DMS114 treated with DMSO at 0.1 percent for 48 hours (cell line): ENCODE measurements around the gene NPHP1.
"Not testable (repeated sequence)": the region's sequence is repeated elsewhere in the genome, so short reads cannot be mapped to it uniquely, and the experiment has no call there.

Experiments
- DNase-seq: peaks from one replicate; lab custom pipeline; 2025; ENCODE audit not compliant: unreplicated experiment; lab: John Stamatoyannopoulos, UW

NPHP1 gene

DNA sequence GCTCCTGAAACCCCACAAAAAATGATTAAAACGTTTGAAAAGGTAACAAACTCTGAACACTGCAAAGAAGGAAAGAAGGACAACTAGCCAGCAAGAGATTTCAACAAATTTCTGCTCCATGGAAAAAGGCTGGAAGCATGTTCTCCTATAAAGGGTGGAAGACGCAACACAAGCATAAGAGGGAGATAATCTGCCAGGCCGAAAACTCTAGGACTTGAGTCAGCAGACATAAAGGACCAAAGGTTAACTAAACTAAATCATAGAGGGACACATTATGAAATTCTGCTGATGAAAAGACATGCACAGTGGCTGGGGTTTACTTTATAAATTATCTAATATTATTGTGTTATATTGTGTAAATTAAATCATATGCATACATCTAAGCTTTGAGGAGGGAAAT, 6.8 kb downstream of the NPHP1 start:
- DNase-seq, result no peak

GRCh38 chr2:110197452-110197851, 7.4 kb downstream of the NPHP1 start:
- no peak for DNase-seq

GRCh38 chr2:110190169-110190568, 14.6 kb downstream of the NPHP1 start:
- not testable (repeated sequence) for DNase-seq

DNA sequence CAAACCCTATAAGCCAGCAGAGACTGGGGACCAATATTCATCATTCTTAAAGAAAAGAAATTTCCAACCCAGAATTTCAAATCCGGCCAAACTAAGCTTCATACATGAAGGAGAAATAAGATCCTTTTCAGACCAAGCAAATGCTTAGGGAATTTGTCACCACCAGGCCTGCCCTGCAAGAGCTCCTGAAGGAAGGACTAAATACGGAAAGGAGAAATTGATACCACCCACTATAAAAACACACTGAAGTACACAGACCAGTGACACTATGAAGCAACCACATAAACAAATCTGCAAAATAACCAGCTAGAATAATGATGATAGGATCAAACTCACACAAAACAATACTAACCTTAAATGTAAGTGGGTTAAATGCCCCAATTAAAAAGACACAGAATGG, 22.4 kb downstream of the NPHP1 start:
- DNase-seq, result no peak

DNA sequence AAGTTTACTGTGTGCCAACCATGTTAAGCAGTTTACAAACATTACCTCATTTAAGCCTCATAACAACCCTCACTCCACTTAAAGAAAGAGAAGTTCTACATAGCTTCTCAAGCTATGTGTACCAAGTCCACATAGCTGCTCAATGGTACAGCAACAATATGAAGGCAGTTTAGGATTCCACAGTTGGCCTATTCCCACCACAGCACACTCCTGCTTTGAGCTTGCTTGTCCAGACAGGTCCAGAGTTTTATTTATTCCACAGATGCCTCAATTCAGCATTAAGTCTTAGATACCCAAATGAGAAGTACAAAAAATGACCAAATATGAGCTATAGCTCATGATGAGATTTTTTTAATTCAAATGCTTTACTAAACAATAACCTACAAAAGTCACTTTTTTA, 24.8 kb downstream of the NPHP1 start:
- DNase-seq, result no peak

GRCh38 chr2:110173523-110173922, 31.3 kb downstream of the NPHP1 start:
- DNase-seq, result no peak

DNA sequence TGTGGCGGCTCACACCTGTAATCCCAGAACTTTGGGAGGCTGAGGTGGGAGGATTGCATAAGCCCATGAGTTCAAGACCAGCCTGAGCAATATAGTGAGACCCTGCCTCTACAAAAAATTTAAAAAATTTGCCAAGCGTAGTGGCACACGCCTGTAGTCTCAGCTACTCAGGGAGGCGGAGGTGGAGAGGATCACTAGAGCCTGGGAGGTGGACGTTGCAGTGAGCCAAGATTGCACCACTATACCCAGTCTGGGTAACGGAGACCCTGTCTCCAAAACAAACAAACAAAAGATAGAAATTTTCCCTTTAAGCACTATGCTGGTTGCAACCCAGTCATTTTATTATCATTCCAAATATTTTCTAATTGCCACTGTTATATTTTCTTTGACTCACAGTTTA, 32.3 kb downstream of the NPHP1 start:
- DNase-seq, result no peak

GRCh38 chr2:110170102-110170501, 34.7 kb downstream of the NPHP1 start:
- no peak for DNase-seq

- DNase-seq, result no peak
Measured at GRCh38 chr2:110167326-110168000, 37.4 kb downstream of the NPHP1 start.

GRCh38 chr2:110166266-110166665, 38.5 kb downstream of the NPHP1 start:
- no peak for DNase-seq

- peak; percentile 15 for DNase-seq
Measured at GRCh38 chr2:110157153-110157793, 47.5 kb downstream of the NPHP1 start.

DNA sequence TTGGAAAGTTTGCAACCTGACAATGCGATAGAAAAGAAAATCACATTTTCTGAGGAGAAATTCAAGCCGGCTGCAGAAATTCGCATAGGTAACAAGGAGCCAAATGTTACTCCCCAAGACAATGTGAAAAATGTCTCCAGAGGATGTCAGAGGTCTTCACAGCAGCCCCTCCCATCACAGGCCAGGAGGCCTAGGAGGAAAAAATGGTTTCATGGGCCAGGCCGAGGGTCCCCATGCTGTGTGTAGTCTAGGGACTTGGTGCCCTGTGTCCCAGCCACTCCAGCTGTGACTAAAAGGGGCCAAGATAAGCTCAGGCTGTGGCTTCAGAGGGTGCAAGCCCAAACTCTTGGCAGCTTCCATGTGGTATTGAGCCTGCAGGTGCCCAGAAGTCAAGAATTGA, 50.0 kb downstream of the NPHP1 start:
- DNase-seq, result not testable (repeated sequence)

- not testable (repeated sequence) for DNase-seq
Measured at GRCh38 chr2:110154188-110154587, 50.6 kb downstream of the NPHP1 start.

DNA sequence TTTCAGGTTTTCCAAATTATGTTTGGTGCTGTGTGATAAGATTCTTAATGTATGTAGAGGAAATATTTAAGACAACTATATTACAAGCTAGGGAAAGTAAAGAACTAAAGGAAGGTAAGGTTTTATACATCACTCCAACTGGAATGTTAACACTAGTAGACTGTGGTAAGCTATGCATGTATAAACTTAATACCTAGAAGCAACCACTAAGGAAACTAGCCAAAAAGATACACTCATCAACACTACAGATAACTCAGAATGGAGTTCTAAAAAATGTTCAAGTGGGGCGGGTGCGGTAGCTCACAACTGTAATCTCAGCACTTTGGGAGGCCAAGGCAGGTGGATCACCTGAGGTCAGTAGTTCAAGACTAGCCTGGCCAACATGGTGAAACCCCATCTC, 51.4 kb downstream of the NPHP1 start:
- no peak for DNase-seq

DNA sequence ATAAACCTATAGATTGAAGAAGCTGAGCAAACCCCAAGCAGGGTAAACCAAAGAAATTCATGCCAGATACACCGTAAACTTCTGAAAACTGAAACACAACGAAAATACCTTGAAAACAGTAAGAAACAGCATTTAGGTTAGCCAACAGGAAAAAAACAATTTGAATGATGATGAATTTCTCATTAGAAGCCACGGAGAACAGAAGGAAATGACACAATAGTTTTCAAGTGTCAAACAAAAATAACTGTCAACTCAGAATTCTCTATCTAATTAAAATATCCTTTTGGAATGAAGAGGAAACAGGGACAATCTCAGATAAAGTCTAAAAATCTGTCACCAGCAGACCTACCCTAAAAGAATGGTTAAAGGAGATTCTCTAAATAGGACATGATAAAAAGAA, 51.9 kb downstream of the NPHP1 start:
- DNase-seq, result no peak

DNA sequence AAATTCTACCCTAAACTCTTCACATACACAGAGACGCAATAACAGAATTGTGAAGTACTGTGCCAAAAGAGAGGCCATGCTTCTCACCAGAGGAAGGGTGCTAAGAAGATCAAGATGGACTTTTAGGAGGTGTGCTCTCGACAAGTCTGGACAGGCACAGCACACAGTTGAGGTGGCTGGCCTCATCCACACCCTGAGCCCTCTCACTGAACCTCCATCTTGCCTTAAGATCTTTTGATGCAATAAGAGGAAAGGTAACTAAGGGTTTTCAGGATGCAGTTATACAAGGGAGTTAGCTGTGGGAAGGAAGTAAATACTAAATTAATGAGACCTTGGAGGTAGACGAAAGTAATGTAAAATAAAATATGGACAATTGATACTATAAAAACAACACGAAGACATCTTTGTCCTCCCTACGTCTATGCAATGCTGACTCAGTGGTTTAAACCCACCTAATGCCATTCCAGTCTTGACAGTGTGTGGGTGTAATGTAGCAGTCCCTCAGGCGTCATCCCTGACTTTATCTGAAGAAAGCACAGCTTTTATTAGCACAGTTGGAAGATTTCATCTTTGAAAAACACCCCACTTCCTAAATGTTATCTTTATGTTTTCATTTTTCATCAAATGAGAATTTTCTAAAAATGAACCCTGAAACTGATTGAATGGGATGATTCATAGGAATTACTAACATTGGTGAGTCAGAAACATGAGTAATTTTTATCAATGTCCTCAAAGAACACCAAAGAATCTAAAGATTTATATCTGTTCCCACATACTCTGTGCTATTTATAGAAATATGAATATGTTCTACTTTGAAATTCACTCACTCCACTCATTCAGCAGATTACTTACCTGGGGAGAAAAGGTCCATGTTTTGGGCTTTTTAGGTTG, 55.2 kb downstream of the NPHP1 start:
- no peak for DNase-seq

GRCh38 chr2:110146945-110147332, 57.9 kb downstream of the NPHP1 start:
- DNase-seq, result no peak

- DNase-seq, result no peak
Measured at GRCh38 chr2:110146183-110146944, 58.4 kb downstream of the NPHP1 start.

- no peak for DNase-seq
Measured at GRCh38 chr2:110143982-110144381, 60.8 kb downstream of the NPHP1 start.

DNA sequence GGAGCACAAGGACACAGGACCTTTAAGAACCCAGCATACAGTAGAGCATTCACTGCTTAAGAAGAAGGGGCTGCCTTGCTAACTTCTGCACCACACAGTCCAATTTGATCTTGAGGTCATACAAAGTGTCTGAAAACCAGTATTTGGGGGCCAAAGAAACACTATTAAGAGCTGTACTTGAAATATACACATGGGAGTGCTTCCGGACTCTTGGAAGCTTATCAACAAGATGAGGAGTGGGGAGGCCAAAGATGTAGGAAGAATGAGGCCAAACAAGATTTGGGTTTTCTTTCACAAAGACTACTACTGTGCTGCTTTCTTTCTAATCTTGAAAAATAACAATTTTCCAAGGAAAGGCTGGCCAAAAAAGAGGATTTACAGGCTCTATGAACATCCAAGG, 64.4 kb downstream of the NPHP1 start:
- DNase-seq, result no peak

- DNase-seq, result no peak
Measured at GRCh38 chr2:110134025-110134424, 70.8 kb downstream of the NPHP1 start.
